ENCODE results near the gene PRKN.

- TF ChIP-seq CTCF (conservative IDR thresholded peaks at IDR 0.05 in 1 of 2, IDR thresholded peaks at IDR 0.05 in 1 of 2; ENCODE audit: low read depth in 1 of 2, low read length in 2 of 2), result no peak
- TF ChIP-seq EZH2 (IDR thresholded peaks at IDR 0.05; ENCODE audit: low read length, missing control alignments), result no peak
These were observed 1142.8 kb downstream of the PRKN start for GRCh38 chr6:161584621-161585340.

All from fibroblast of lung (primary cell).